Mammary epithelial cell (primary cell): ENCODE measurements around the gene CCDC197.

Experiments used
- CTCF ChIP-seq, 2 donors: IDR thresholded peaks in 1 of 2; conservative IDR thresholded peaks in 1 of 2; 2 replicates each; pipeline ENCODE4 v1.5.1; 2011 to 2012; ENCODE audit warnings: inconsistent platforms in 2 of 2, low read length in 2 of 2, mild to moderate bottlenecking in 2 of 2, control low read depth in 1 of 2, low read depth in 1 of 2; ENCODE audit not compliant: insufficient read depth in 1 of 2; ENCODE audit errors: extremely low read depth in 1 of 2
- EZH2 ChIP-seq: IDR thresholded peaks from 2 replicates; pipeline ENCODE4 v1.6.1; 2012; ENCODE audit warnings: low read length, inconsistent platforms, borderline replicate concordance

GRCh38 chr14:93997916-93998870, 1.1 kb downstream of the CCDC197 start:
- TF ChIP-seq CTCF (conservative IDR thresholded peaks at IDR 0.05 in 1 of 2, IDR thresholded peaks at IDR 0.05 in 1 of 2; ENCODE audit: extremely low read depth in 1 of 2, insufficient read depth in 1 of 2, low read depth in 1 of 2, low read length in 2 of 2) (no peak), EZH2 (no peak)
